ENCODE data around the gene BCL2L13.

BCL2L13 gene

DNA sequence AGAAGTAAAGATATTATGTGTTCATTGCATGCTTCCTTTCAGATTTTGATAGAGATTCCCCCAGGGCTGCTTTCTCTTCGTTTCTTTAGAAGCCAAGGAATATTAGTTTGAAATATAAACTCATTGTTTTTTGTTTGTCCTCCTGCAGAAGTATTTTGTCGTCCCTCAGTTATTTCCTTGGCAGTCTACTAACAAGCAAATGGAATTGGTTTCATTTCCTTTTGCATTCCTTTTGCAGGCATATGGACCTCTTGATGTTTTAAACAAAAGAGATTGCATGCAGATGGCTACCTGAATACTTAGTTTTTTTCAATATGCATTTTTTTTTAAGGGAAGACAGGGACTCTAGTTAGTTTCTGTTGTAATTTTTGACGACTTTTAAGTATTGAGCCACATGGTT is 62.2 kb downstream of the BCL2L13 start:
- ChIA-PET CTCF (no interaction called here), POLR2A (no interaction called here)
- H3K4me3 ChIP-seq (ENCODE audit: low read depth, low read length): no peak overlapping the region
- TF ChIP-seq, protein P1, sequence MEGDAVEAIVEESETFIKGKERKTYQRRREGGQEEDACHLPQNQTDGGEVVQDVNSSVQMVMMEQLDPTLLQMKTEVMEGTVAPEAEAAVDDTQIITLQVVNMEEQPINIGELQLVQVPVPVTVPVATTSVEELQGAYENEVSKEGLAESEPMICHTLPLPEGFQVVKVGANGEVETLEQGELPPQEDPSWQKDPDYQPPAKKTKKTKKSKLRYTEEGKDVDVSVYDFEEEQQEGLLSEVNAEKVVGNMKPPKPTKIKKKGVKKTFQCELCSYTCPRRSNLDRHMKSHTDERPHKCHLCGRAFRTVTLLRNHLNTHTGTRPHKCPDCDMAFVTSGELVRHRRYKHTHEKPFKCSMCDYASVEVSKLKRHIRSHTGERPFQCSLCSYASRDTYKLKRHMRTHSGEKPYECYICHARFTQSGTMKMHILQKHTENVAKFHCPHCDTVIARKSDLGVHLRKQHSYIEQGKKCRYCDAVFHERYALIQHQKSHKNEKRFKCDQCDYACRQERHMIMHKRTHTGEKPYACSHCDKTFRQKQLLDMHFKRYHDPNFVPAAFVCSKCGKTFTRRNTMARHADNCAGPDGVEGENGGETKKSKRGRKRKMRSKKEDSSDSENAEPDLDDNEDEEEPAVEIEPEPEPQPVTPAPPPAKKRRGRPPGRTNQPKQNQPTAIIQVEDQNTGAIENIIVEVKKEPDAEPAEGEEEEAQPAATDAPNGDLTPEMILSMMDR (IDR thresholded peaks at IDR 0.05; ENCODE audit: insufficient read depth, low read length, missing control alignments): no peak
- DNase-seq (ENCODE audit: low read depth, low spot score): no peak

- DNase-seq (ENCODE audit: low read depth, low spot score): no peak
- TF ChIP-seq, protein P1 (IDR thresholded peaks at IDR 0.05; ENCODE audit: insufficient read depth, low read length, missing control alignments): no peak
- ChIA-PET POLR2A (no interaction called here), CTCF (no interaction called here)
- H3K4me3 ChIP-seq (ENCODE audit: low read depth, low read length): no peak overlapping the region
Observed at GRCh38 chr22:17703811-17704210, 65.3 kb downstream of the BCL2L13 start.

GRCh38 chr22:17705546-17705945 is 67.0 kb downstream of the BCL2L13 start:
- CTCF ChIA-PET: interaction anchor here (0.9 to 1.2 kb wide), 2 partner anchors 17 to 37 kb away, joined by 3 to 4 read pairs; no protein-coding TSS in a partner anchor
- TF ChIP-seq, protein P1 (IDR thresholded peaks at IDR 0.05; ENCODE audit: insufficient read depth, low read length, missing control alignments): no peak
- no peak overlapping the region for H3K4me3 ChIP-seq (ENCODE audit: low read depth, low read length)
- DNase-seq (ENCODE audit: low read depth, low spot score): no peak
- POLR2A ChIA-PET: no interaction called here

DNA sequence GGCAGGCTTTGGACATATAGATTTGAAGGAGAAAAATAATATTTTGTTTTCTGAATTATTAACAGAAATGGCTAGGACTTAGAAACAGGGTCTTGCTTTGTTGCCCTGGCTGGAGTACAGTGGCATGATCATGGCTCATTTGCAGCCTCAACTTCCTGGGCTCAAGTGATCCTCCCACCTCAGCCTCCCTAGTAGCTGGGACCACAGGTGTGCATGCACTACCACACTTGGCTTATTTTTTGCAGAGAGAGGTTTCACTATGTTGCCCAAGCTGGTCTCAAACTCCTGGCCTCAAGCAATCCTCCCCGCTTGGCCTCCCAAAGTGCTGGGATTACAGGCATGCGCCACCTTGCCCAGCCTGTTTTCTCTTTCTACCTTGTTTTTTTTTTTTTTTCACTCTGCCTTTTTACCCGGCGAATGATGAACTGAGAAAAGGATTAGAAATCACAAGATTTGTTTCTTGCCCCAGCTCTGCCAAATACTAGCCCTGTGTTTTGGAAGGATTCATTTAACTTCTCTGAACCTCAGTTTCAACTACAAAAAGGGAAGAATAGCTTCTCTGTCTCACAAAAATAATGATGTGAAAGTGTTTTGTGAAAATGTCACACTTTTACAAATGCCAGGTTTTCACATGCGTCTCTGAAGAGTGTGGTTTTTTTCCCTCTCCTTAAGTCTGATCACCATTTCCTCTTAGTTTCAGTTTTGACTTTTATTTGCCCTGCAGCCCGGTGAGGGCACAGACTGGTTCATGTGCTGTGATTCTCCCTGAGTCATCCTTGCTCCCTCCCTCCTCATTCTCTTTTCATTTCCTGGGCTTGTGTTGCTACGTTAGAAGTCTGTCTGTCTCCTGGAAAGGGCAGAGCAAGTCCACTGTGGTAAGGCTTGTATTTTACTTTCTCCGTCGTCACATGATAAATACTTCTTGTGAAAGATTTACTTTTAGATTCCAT is 67.7 kb downstream of the BCL2L13 start:
- H3K4me3 ChIP-seq (ENCODE audit: low read depth, low read length): peak overlapping the region; percentile 52
- TF ChIP-seq, protein P1 (IDR thresholded peaks at IDR 0.05; ENCODE audit: insufficient read depth, low read length, missing control alignments): no peak
- ChIA-PET POLR2A (no interaction called here), CTCF (interaction anchor here (0.9 to 1.6 kb wide), 3 partner anchors 21 to 124 kb away, joined by 3 to 4 read pairs (median 3); no protein-coding TSS in a partner anchor)
- peak; percentile 79 for DNase-seq (ENCODE audit: low read depth, low spot score)

DNA sequence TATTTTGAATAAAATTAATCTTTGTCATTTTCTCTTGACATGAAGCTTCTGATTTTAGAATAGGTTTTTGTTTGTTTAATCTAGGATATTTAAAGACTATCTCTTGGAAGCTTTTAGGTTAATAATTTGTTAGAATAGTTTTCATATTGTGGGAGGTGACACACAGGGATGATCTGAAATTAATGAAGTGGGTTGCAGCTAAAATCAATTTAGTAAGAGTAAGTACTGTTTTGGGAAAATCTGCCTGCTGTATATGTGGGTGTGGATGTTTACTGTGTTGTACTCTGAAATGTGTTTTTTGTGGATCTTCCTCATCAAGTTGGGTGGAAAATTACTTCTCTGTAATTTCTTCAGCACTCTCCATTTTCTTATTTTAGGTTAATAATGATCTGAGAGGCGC is 68.4 kb downstream of the BCL2L13 start:
- H3K4me3 ChIP-seq (ENCODE audit: low read depth, low read length): peak overlapping the region; percentile 52
- DNase-seq (ENCODE audit: low read depth, low spot score): no peak
- POLR2A ChIA-PET: no interaction called here
- TF ChIP-seq, protein P1 (IDR thresholded peaks at IDR 0.05; ENCODE audit: insufficient read depth, low read length, missing control alignments): no peak
- CTCF ChIA-PET: interaction anchor here (1.4 to 1.6 kb wide), 2 partner anchors 20 to 123 kb away, joined by 3 to 4 read pairs; no protein-coding TSS in a partner anchor

GRCh38 chr22:17707526-17707925 is 69.0 kb downstream of the BCL2L13 start:
- TF ChIP-seq, protein P1 (IDR thresholded peaks at IDR 0.05; ENCODE audit: insufficient read depth, low read length, missing control alignments): no peak
- ChIA-PET CTCF (interaction anchor here (1.4 to 1.6 kb wide), 3 partner anchors 20 to 150 kb away, joined by 3 to 4 read pairs (median 4); no protein-coding TSS in a partner anchor), POLR2A (no interaction called here)
- H3K4me3 ChIP-seq (ENCODE audit: low read depth, low read length): peak overlapping the region; percentile 52
- DNase-seq (ENCODE audit: low read depth, low spot score): no peak
